Epithelial cell of proximal tubule (primary cell): ENCODE measurements around the gene CORO2B. TPM values are rescaled to one million over a fixed set of nuclear protein-coding genes. Genes with fewer than 3 reads are reported as not detected.

ENCODE experiments used
- DNase-seq: peaks from one replicate; pipeline ENCODE4 v3.0.0-alpha.2; 2011; ENCODE audit warnings: low read depth
- H3K4me3 ChIP-seq: 2 replicates; pipeline ENCODE4 v1.5.1; 2011; ENCODE audit warnings: low read depth, mild to moderate bottlenecking, low read length
- CTCF ChIP-seq: conservative IDR thresholded peaks from 2 replicates; pipeline ENCODE4 v1.5.1; 2012; ENCODE audit warnings: low read depth, mild to moderate bottlenecking, low read length
- total RNA-seq: library from RNA; depleted of rRNA; stranded (reverse); fragments of >200 nt; gene quantifications from 2 replicates; pipeline ENCODE4 v1.2.3, GENCODE V29; 2015

Gene CORO2B
- total RNA-seq, 1 donor from 2014 or later = 18.3 TPM

- no peak for DNase-seq
- TF ChIP-seq CTCF = peak; percentile 91
- peak overlapping the region; percentile 50 for H3K4me3 ChIP-seq
Measured at GRCh38 chr15:68559345-68560310, 19.2 kb upstream of the CORO2B start.

GRCh38 chr15:68560501-68561113 is 18.2 kb upstream of the CORO2B start:
- no peak for TF ChIP-seq CTCF
- no peak overlapping the region for H3K4me3 ChIP-seq
- DNase-seq = no peak

- no peak for TF ChIP-seq CTCF
- DNase-seq = no peak
- H3K4me3 ChIP-seq = no peak overlapping the region
Measured at GRCh38 chr15:68561171-68561900, 17.5 kb upstream of the CORO2B start.

GRCh38 chr15:68561901-68562300 is 16.9 kb upstream of the CORO2B start:
- TF ChIP-seq CTCF = no peak
- H3K4me3 ChIP-seq = no peak overlapping the region
- no peak for DNase-seq

- DNase-seq = no peak
- H3K4me3 ChIP-seq = no peak overlapping the region
- TF ChIP-seq CTCF = no peak
Measured at GRCh38 chr15:68564173-68564572, 14.6 kb upstream of the CORO2B start.

- no peak overlapping the region for H3K4me3 ChIP-seq
- TF ChIP-seq CTCF = no peak
- DNase-seq = no peak
Measured at GRCh38 chr15:68565234-68565633, 13.6 kb upstream of the CORO2B start.
